HepG2 (cell line): ENCODE data around the gene BANK1. TPM values are rescaled to one million over a fixed set of nuclear protein-coding genes. Genes with fewer than 3 reads are reported as not detected.

ENCODE experiments used
- AGO1 ChIP-seq: fragments of 200-400 bp; formaldehyde crosslinking; IDR thresholded peaks from 2 replicates; pipeline ENCODE4 v1.6.1; 2017; ENCODE audit warnings: mild to moderate bottlenecking, low read depth, low read length, moderate library complexity; ENCODE audit not compliant: poor library complexity, severe bottlenecking
- CEBPG ChIP-seq: IDR thresholded peaks from 2 replicates; pipeline ENCODE4 v1.6.1; 2016
- CREBL2 ChIP-seq: sonication (generic); formaldehyde crosslinking; IDR thresholded peaks from 2 replicates; pipeline ENCODE4 v1.8.1; 2023; ENCODE audit warnings: missing genetic modification reagents, mild to moderate bottlenecking, borderline replicate concordance
- FOXP1 ChIP-seq, 2 experiments: fragments of 450-650 bp in 1 of 2; IDR thresholded peaks; 2 replicates each; pipeline ENCODE4 v1.6.1; 2017 to 2018; ENCODE audit warnings: antibody characterized with exemption in 1 of 2
- GATAD2A ChIP-seq: IDR thresholded peaks from 2 replicates; pipeline ENCODE4 v1.6.1; 2016
- IKZF4 ChIP-seq: sonication (generic); formaldehyde crosslinking; IDR thresholded peaks from 2 replicates; pipeline ENCODE4 v1.5.1; 2020; ENCODE audit warnings: borderline replicate concordance, mild to moderate bottlenecking, low read depth, missing genetic modification reagents; ENCODE audit errors: not compliant biosample characterization
- MAFG ChIP-seq: sonication (generic); formaldehyde crosslinking; IDR thresholded peaks from 2 replicates; pipeline ENCODE4 v1.5.1; 2020; ENCODE audit warnings: mild to moderate bottlenecking, missing genetic modification reagents
- NFIB ChIP-seq: sonication (generic); formaldehyde crosslinking; IDR thresholded peaks from 2 replicates; pipeline ENCODE4 v1.9.0; 2021; ENCODE audit warnings: missing genetic modification reagents, mild to moderate bottlenecking, borderline replicate concordance
- NR2F2 ChIP-seq: IDR thresholded peaks from 2 replicates; pipeline ENCODE4 v1.6.1; 2012; ENCODE audit warnings: low read depth, inconsistent platforms, borderline replicate concordance
- PHB2 ChIP-seq: fragments of 450-650 bp; IDR thresholded peaks from 2 replicates; pipeline ENCODE4 v1.6.1; 2018; ENCODE audit not compliant: partially characterized antibody
- POGZ ChIP-seq: sonication (generic); formaldehyde crosslinking; IDR thresholded peaks from 2 replicates; pipeline ENCODE4 v1.4.0; 2020; ENCODE audit warnings: mild to moderate bottlenecking, missing genetic modification reagents
- POLR2A ChIP-seq, 2 experiments: IDR thresholded peaks; 2 replicates each; pipeline ENCODE4 v1.6.1; 2011; ENCODE audit warnings: low read depth in 2 of 2, low read length in 2 of 2, mild to moderate bottlenecking in 1 of 2, moderate library complexity in 1 of 2; ENCODE audit not compliant: insufficient read depth in 1 of 2
- PRMT3 ChIP-seq: sonication (generic); formaldehyde crosslinking; IDR thresholded peaks from 2 replicates; pipeline ENCODE4 v1.8.1; 2022; ENCODE audit warnings: low read depth, mild to moderate bottlenecking, moderate library complexity, missing genetic modification reagents, borderline replicate concordance
- SALL1 ChIP-seq: sonication (generic); formaldehyde crosslinking; IDR thresholded peaks from 2 replicates; pipeline ENCODE4 v1.8.0; 2022; ENCODE audit warnings: mild to moderate bottlenecking, missing genetic modification reagents
- SIX4 ChIP-seq: sonication (generic); formaldehyde crosslinking; IDR thresholded peaks from 2 replicates; pipeline ENCODE4 v1.4.0; 2020; ENCODE audit warnings: missing genetic modification reagents
- SKIL ChIP-seq: sonication (generic); formaldehyde crosslinking; IDR thresholded peaks from 2 replicates; pipeline ENCODE4 v1.8.0; 2022; ENCODE audit warnings: missing genetic modification reagents, mild to moderate bottlenecking, moderate library complexity, borderline replicate concordance
- TBL1XR1 ChIP-seq: fragments of 150-350 bp; IDR thresholded peaks from 2 replicates; pipeline ENCODE4 v1.6.1; 2014; ENCODE audit warnings: borderline replicate concordance, low read length; ENCODE audit not compliant: partially characterized antibody
- TCF12 ChIP-seq, 2 experiments: fragments of 450-650 bp in 1 of 2; sonication (generic) in 1 of 2; formaldehyde crosslinking in 1 of 2; IDR thresholded peaks; 2 replicates each; pipeline versions ENCODE4 v1.6.1 to v1.8.0; 2017 to 2022; ENCODE audit warnings: antibody characterized with exemption in 1 of 2, mild to moderate bottlenecking in 1 of 2, missing genetic modification reagents in 1 of 2, moderate library complexity in 1 of 2
- TCF7L2 ChIP-seq: IDR thresholded peaks from 2 replicates; pipeline ENCODE4 v1.6.1; 2011; ENCODE audit warnings: mild to moderate bottlenecking, low read depth, low read length, moderate library complexity
- ZBTB14 ChIP-seq: sonication (generic); formaldehyde crosslinking; IDR thresholded peaks from 2 replicates; pipeline ENCODE4 v1.4.0; 2020; ENCODE audit warnings: missing genetic modification reagents
- ZBTB44 ChIP-seq: sonication (generic); formaldehyde crosslinking; IDR thresholded peaks from 2 replicates; pipeline ENCODE4 v1.4.0; 2020; ENCODE audit warnings: missing genetic modification reagents
- ZFX ChIP-seq: sonication (generic); formaldehyde crosslinking; IDR thresholded peaks from 2 replicates; pipeline ENCODE4 v1.4.0; 2020; ENCODE audit warnings: mild to moderate bottlenecking, low read depth, missing genetic modification reagents, moderate library complexity
- ZKSCAN8 ChIP-seq: IDR thresholded peaks from 2 replicates; pipeline ENCODE4 v1.6.1; 2016; ENCODE audit warnings: borderline replicate concordance, missing genetic modification reagents, missing compliant biosample characterization
- ZMYM2 ChIP-seq: sonication (generic); formaldehyde crosslinking; IDR thresholded peaks from 2 replicates; pipeline ENCODE4 v1.8.0; 2022; ENCODE audit warnings: mild to moderate bottlenecking, missing genetic modification reagents
- ZNF350 ChIP-seq: sonication (generic); formaldehyde crosslinking; IDR thresholded peaks from 2 replicates; pipeline ENCODE4 v1.4.0; 2020; ENCODE audit warnings: mild to moderate bottlenecking, low read depth, missing genetic modification reagents, borderline replicate concordance
- ZNF607 ChIP-seq: sonication (generic); formaldehyde crosslinking; IDR thresholded peaks from 2 replicates; pipeline ENCODE4 v1.5.1; 2020; ENCODE audit warnings: missing genetic modification reagents, mild to moderate bottlenecking, borderline replicate concordance
- ZNF839 ChIP-seq: sonication (generic); formaldehyde crosslinking; IDR thresholded peaks from 2 replicates; pipeline ENCODE4 v1.4.0; 2020; ENCODE audit warnings: missing genetic modification reagents, mild to moderate bottlenecking, borderline replicate concordance
- ZSCAN9 ChIP-seq: IDR thresholded peaks from 2 replicates; pipeline ENCODE4 v1.6.1; 2016; ENCODE audit warnings: borderline replicate concordance
- polyA plus RNA-seq, 8 experiments: library from polyadenylated mRNA; depleted of rRNA in 3 of 8; stranded (reverse) in 7 of 8; unstranded in 1 of 8; fragments of >200 nt; fragmentation: Illumina TruSeq in 4 of 8; extraction: Trizol in 4 of 8; gene quantifications; 2 replicates each; pipeline versions ENCODE4 v1.2.1 to v1.2.3, GENCODE V29; 2011 to 2016; ENCODE audit warnings: low read depth in 4 of 8, missing spikeins in 1 of 8, mixed read lengths in 1 of 8; ENCODE audit not compliant: insufficient read depth in 1 of 8
- total RNA-seq, 5 experiments: library from RNA; depleted of rRNA; stranded (reverse); fragments of >200 nt; fragmentation: Illumina TruSeq; extraction: Trizol; gene quantifications; 2 replicates each; pipeline ENCODE4 v1.2.3, GENCODE V29; 2016; ENCODE audit warnings: low read depth in 1 of 5

BANK1 gene
- total and polyA plus RNA-seq, 2 of the 13 experiments (the other 11 are each of a cell fraction or from before 2014, with no cell fraction given) = 0.15 TPM; not detected in 1

GRCh38 chr4:101885574-101885973 lies 95.0 kb downstream of the BANK1 start (continued):
- TF ChIP-seq ZBTB14 (CRISPR knock-in tag) (no peak), SKIL (no peak), ZSCAN9 (peak; percentile 73; the same call in 1 of the 2 replicates), TCF12 (IDR thresholded peaks at IDR 0.05) (no peak), TCF12 (CRISPR knock-in tag; IDR thresholded peaks at IDR 0.05) (no peak), POGZ (CRISPR knock-in tag) (peak; percentile 55; the same call in 1 of the 2 replicates), AGO1 (no peak), PHB2 (no peak), ZNF350 (CRISPR knock-in tag) (no peak), CEBPG (CRISPR knock-in tag) (peak; percentile 95), NFIB (CRISPR knock-in tag) (no peak), TBL1XR1 (no peak), ZMYM2 (CRISPR knock-in tag) (no peak), IKZF4 (CRISPR knock-in tag) (no peak), CREBL2 (CRISPR knock-in tag) (no peak), PRMT3 (CRISPR knock-in tag) (no peak), FOXP1 (IDR thresholded peaks at IDR 0.05) (no peak), FOXP1 (CRISPR knock-in tag; IDR thresholded peaks at IDR 0.05) (peak; percentile 83), NR2F2 (peak; percentile 48; the same call in 1 of the 2 replicates), SIX4 (CRISPR knock-in tag) (no peak), SALL1 (CRISPR knock-in tag) (peak; percentile 69; the same call in 1 of the 2 replicates), POLR2A (IDR thresholded peaks at IDR 0.05; ENCODE audit: insufficient read depth in 1 of 2, low read depth in 2 of 2, low read length in 2 of 2) (no peak), ZBTB44 (no peak), ZFX (CRISPR knock-in tag) (0 out of 2 replicates have a peak, but pooled peaks have one; percentile 26), ZKSCAN8 (CRISPR knock-in tag) (0 out of 2 replicates have a peak, but pooled peaks have one; percentile 23), TCF7L2 (no peak), MAFG (CRISPR knock-in tag) (no peak), GATAD2A (CRISPR knock-in tag) (peak; percentile 90), ZNF839 (no peak), ZNF607 (CRISPR knock-in tag) (no peak)
